Umbilical cord (tissue), 2 donors: ENCODE results near the gene GBX1. TPM values are rescaled to one million over a fixed set of nuclear protein-coding genes. Genes with fewer than 3 reads are reported as not detected.

Source experiments
- DNase-seq: peaks from one replicate; pipeline ENCODE4 v3.0.0-alpha.2; 2015; ENCODE audit warnings: low spot score
- total RNA-seq: library from RNA; depleted of rRNA; stranded (reverse); fragments of >200 nt; gene quantifications from one replicate; pipeline ENCODE4 v1.2.3, GENCODE V29; 2014; ENCODE audit warnings: low replicate concordance; ENCODE audit not compliant: insufficient read depth

The GBX1 gene
- total RNA-seq, result not detected

GRCh38 chr7:151167197-151167961 is at the start of gene GBX1:
Gene GBX1 (minus strand): TSS chr7:151167694. CDS start chr7:151167548, 146 bp downstream.
- DNase-seq, result no peak

DNA sequence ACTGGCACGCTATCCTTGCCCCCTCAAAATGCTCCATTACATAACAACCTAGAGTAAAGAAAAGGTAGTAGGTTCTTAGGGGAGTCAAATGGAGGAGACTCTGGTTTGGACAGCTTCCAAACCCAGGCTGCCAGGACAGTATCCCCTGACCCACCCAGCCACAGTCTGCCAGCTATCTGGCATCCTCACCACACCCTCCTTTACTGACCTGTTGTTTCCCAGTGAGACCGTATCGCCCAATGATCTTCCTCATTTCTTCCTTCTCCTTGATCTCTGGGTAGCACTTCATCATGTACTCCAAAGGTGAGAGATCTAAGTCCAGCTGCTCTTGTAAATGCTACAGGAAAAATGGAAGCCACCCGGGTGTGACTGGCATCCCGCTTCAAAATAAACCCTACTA is 47.9 kb upstream of the GBX1 start:
- DNase-seq, result no peak

DNA sequence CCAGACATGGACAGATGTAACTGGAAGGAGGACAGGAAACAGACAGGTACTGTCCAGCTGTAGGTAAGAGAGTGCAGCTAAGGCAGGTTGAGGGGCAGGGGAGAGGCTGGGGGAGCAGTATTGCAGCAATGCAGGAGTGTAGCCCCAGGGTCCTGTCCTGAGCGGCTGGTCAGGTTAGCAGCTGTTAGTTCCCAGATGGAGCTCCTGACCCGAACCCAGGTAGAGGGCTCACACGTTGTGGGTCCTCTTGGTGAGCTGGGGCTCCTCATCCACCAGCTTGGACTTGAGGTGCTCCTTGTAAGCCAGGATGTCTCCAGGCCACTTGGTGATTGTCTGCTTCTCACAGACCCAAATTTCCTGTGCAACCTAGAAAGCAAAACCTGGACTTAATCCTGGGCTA is 46.3 kb upstream of the GBX1 start:
- DNase-seq, result no peak

DNA sequence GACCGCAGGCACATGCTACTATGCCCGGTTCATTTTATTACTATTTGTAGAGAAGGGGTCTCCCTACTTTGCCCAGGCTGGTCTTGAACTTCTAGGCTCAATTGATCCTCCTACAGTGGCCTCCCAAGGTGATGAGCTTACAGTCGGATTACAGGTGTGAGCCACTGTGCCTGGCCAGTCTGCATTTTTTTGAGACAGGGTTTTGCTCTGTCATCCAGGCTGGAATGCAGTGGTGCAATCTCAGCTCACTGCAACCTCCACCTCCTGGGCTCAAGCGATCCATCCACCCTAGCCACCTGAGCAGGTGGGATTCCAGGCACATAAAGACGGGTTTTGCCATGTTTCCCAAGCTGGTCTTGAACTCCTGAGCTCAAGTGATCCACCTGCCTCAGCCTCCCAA is 45.1 kb upstream of the GBX1 start:
- DNase-seq, result no peak

- DNase-seq, result no peak
Observed at GRCh38 chr7:151211155-151211772, 43.8 kb upstream of the GBX1 start.

- DNase-seq, result no peak
Observed at GRCh38 chr7:151210087-151210854, 42.8 kb upstream of the GBX1 start, which contains the start of gene H2BK1. Gene H2BK1 (minus strand): TSS chr7:151210488. CDS start chr7:151210318, 170 bp downstream.

- no peak for DNase-seq
Observed at GRCh38 chr7:151209588-151209987, 42.1 kb upstream of the GBX1 start.

- DNase-seq, result no peak
Observed at GRCh38 chr7:151208253-151208862, 40.9 kb upstream of the GBX1 start.

GRCh38 chr7:151207804-151208203 is 40.3 kb upstream of the GBX1 start:
- DNase-seq, result no peak

GRCh38 chr7:151207315-151207714 is 39.8 kb upstream of the GBX1 start:
- DNase-seq, result no peak

DNA sequence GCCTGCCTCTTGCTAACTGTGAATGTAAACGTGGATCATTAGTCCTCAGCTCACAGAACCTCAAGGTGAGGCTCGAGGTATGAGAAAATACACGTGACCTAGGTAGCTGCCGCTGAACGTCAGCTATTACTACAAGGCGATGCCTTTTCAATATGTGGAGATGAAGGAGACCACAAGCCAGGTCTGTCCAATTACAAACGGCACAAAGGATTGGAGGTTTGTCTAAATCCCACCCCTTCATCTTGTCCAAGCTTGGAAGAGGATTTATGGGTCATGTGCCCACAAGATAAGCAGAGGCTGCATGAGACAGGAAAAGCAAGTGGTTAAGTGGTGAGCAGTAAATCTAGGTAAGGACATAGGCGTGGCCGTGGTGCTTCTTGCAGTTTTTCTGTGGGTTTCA is 39.4 kb upstream of the GBX1 start:
- peak; percentile 14 for DNase-seq

DNA sequence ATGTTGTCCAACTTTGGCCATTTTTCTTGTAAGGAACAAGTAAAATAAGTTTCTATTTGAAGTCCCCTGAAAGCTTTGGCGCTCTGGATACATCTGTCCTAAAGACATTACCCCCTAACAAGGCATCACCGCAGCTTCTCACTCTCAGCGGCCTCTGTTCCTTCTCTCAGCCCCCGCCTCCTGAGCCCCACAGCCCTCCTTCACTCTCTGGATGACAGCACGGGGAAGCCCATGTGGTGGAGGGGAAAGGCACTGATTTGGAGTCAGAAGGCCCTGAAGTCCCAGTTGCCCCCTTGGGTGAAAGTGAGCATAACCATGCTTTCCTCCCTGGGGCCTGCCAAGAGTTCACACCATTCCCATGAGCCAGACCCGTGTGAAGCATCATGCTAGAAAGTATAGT is 38.2 kb upstream of the GBX1 start:
- no peak for DNase-seq

GRCh38 chr7:151204383-151205032 is 37.0 kb upstream of the GBX1 start:
- no peak for DNase-seq

GRCh38 chr7:151202836-151203235 is 35.3 kb upstream of the GBX1 start:
- no peak for DNase-seq

GRCh38 chr7:151201751-151202150 is 34.3 kb upstream of the GBX1 start:
- no peak for DNase-seq

DNA sequence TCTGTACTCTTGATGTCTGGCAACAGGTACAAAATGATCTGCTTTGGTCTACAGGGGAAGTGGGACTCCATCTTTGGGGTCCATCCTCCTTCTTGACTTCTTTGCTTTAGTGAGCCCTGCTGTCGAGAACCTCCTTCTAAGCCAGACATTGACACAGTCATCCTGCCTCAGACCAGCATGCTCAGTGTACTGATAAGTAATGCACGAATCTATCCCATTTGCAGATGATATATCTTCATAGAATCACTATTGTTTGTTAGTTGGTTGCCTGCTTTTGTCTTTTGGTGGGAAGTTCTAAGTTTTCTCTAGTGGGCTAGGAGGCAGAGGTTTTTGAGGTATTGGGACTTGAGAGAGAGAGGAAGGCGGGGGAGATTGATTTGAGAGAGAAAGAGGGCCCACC is 33.9 kb upstream of the GBX1 start:
- DNase-seq, result no peak

- peak; percentile 11 for DNase-seq
Observed at GRCh38 chr7:151198945-151199848, 31.7 kb upstream of the GBX1 start.

- DNase-seq, result no peak
Observed at GRCh38 chr7:151197932-151198331, 30.4 kb upstream of the GBX1 start.

DNA sequence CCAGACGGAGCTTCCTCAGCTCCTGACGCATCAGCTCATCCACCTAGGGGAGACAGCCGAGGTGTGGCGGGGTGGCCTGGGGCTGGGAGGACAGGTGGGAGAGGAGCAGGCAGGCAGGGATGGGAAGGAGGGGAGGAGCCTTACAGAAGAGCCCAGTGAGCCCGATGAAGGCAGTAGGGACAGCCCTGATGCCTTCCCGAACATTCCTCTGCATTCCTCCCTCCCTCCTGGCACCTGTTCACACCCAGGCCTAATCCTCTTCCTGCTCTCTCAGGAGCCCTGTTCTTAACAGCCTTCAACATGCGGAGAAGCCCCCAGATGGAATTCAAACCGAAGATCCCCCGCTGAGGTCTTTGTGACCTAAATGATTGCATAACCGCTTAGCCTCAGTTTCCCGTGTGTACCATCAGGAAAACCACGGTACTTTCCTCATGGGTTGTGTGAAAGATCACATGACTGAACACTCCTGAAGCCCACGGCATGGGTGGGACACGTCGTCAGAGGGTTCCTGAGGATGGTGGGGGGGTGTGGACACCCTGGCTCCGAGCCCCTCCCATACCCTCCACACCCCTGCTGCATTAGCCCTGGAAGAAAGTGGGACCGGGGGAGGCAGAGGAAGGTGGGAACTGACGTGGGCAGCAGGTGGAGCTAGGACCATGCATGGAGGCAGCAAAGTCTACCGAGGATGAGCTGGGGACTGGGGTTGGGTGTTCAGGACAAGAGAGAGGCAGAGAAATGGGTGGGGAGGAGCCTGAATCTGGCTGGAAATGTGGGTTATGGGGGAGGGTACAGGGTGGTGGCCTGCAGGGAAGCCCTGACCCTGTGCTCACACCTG is 28.3 kb upstream of the GBX1 start:
- DNase-seq, result no peak
